Endothelial cell of umbilical vein (primary cell): ENCODE results near the gene LILRA2. TPM values are rescaled to one million over a fixed set of nuclear protein-coding genes. Genes with fewer than 3 reads are reported as not detected.
"Not testable (repeated sequence)": the region's sequence is repeated elsewhere in the genome, so short reads cannot be mapped to it uniquely, and the experiment has no call there.

Experiments used
- BruUV-seq: library from RNA; stranded (reverse); fragments of 400-500 nt; replicated peaks from 2 replicates; lab custom pipeline; 2021; lab: Mats Ljungman, UMichigan
- CTCF ChIA-PET: fragments of 300-600, 350-600 bp; sonication (Branson Sonifier 250); formaldehyde crosslinking; loops from one replicate; lab custom pipeline; 2021; ENCODE audit warnings: antibody characterized with exemption, inconsistent platforms; lab: Charles Lee
- POLR2A ChIA-PET: fragments of 300-600, 350-600 bp; sonication (Branson Sonifier 250); formaldehyde crosslinking; loops from one replicate; lab custom pipeline; 2021; ENCODE audit warnings: antibody characterized with exemption, inconsistent platforms; lab: Charles Lee
- DNase-seq: peaks from one replicate; pipeline ENCODE4 v3.0.0-alpha.2; 2011; ENCODE audit warnings: low read depth, low spot score
- FAIRE-seq: peaks from 2 replicates; lab custom pipeline; 2011; peaks lifted over from hg19 to GRCh38; lab: Jason Lieb, UNC
- H2AFZ ChIP-seq: 2 replicates; pipeline ENCODE4 v1.6.0; 2012; ENCODE audit warnings: low read depth, low read length, control low read depth, inconsistent platforms
- H3K27ac ChIP-seq: 2 replicates; pipeline ENCODE4 v1.5.1; 2011; ENCODE audit warnings: low read depth, mild to moderate bottlenecking, control low read depth, low read length, moderate library complexity; ENCODE audit not compliant: insufficient read depth
- H3K27me3 ChIP-seq, 2 experiments: 2 replicates each; pipeline versions ENCODE4 v1.6.0 to v1.6.1; 2011; ENCODE audit warnings: low read length in 2 of 2, mixed read lengths in 1 of 2; ENCODE audit not compliant: control insufficient read depth in 2 of 2, insufficient read depth in 2 of 2
- H3K36me3 ChIP-seq, 2 experiments: 2 replicates in 1 of 2; 3 replicates in 1 of 2; pipeline ENCODE4 v1.5.1; 2011; ENCODE audit warnings: low read length in 2 of 2, mild to moderate bottlenecking in 1 of 2, moderate library complexity in 1 of 2; ENCODE audit not compliant: control insufficient read depth in 2 of 2, insufficient read depth in 2 of 2; ENCODE audit errors: extremely low read depth in 1 of 2
- H3K4me1 ChIP-seq: 3 replicates; pipeline ENCODE4 v1.5.1; 2011; ENCODE audit warnings: mild to moderate bottlenecking, low read length; ENCODE audit not compliant: control insufficient read depth, insufficient read depth; ENCODE audit errors: extremely low read depth
- H3K4me2 ChIP-seq: 2 replicates; pipeline ENCODE4 v1.6.1; 2011; ENCODE audit warnings: low read length, control low read depth, mixed read lengths; ENCODE audit not compliant: insufficient read depth
- H3K4me3 ChIP-seq, 3 experiments: fragments of 200-600 bp in 1 of 3; sonication (generic), shearing (Covaris generic) in 1 of 3; replicated peaks in 1 of 3; 2 replicates each; pipeline ENCODE4 v1.5.1; 2011 to 2016; ENCODE audit warnings: control low read depth in 3 of 3, low read length in 3 of 3, mild to moderate bottlenecking in 2 of 3, inconsistent platforms in 1 of 3, low read depth in 1 of 3, moderate library complexity in 1 of 3; ENCODE audit not compliant: insufficient read depth in 1 of 3
- H3K79me2 ChIP-seq: 2 replicates; pipeline ENCODE4 v1.6.0; 2012; ENCODE audit warnings: low read length, inconsistent platforms; ENCODE audit not compliant: control insufficient read depth, insufficient read depth
- H3K9ac ChIP-seq: replicated peaks from 2 replicates; pipeline ENCODE3; 2011; ENCODE audit warnings: low read length, control low read depth; ENCODE audit not compliant: insufficient read depth; ENCODE audit errors: extremely low read depth
- H3K9me1 ChIP-seq: replicated peaks from 3 replicates; pipeline ENCODE4 v1.6.0; 2011; ENCODE audit warnings: mild to moderate bottlenecking, low read length; ENCODE audit not compliant: control insufficient read depth, insufficient read depth; ENCODE audit errors: extremely low read depth
- H3K9me3 ChIP-seq: replicated peaks from 2 replicates; pipeline ENCODE4 v1.5.1; 2012; ENCODE audit warnings: low read length, inconsistent platforms; ENCODE audit not compliant: control insufficient read depth, insufficient read depth
- H4K20me1 ChIP-seq: replicated peaks from 2 replicates; pipeline ENCODE3; 2011; ENCODE audit warnings: mild to moderate bottlenecking, low read length; ENCODE audit not compliant: control insufficient read depth, insufficient read depth; ENCODE audit errors: extremely low read depth
- CTCF ChIP-seq, 2 donors: IDR thresholded peaks; 1 replicate in 1 of 2; 2 replicates in 1 of 2; pipeline ENCODE4 v1.5.1; 2011; ENCODE audit warnings: low read length in 2 of 2, mild to moderate bottlenecking in 2 of 2, moderate library complexity in 2 of 2, control low read depth in 1 of 2, inconsistent platforms in 1 of 2, low read depth in 1 of 2; ENCODE audit not compliant: insufficient read depth in 1 of 2; ENCODE audit errors: extremely low read depth in 1 of 2
- EZH2 ChIP-seq: IDR thresholded peaks from 2 replicates; pipeline ENCODE4 v1.6.1; 2012; ENCODE audit warnings: borderline replicate concordance, low read depth, mild to moderate bottlenecking, moderate library complexity, low read length, inconsistent platforms; ENCODE audit not compliant: severe bottlenecking
- FOS ChIP-seq: IDR thresholded peaks from 2 replicates; pipeline ENCODE4 v1.6.1; 2011; ENCODE audit warnings: mild to moderate bottlenecking, low read length, moderate library complexity, borderline replicate concordance; ENCODE audit not compliant: insufficient read depth
- GATA2 ChIP-seq: IDR thresholded peaks from 2 replicates; pipeline ENCODE4 v1.7.0; 2011; ENCODE audit warnings: low read depth, mild to moderate bottlenecking, moderate library complexity, mixed read lengths, low read length; ENCODE audit not compliant: insufficient read length, insufficient read depth
- JUN ChIP-seq: IDR thresholded peaks from 2 replicates; pipeline ENCODE4 v1.6.1; 2011; ENCODE audit warnings: borderline replicate concordance, low read depth; ENCODE audit not compliant: insufficient read length, insufficient read depth
- MAX ChIP-seq: IDR thresholded peaks from 2 replicates; pipeline ENCODE4 v1.6.1; 2011; ENCODE audit not compliant: insufficient read depth, insufficient read length
- MYC ChIP-seq: IDR thresholded peaks from one replicate; pipeline ENCODE4 v1.6.1; 2011; ENCODE audit warnings: mild to moderate bottlenecking, low read depth, low read length
- POLR2A ChIP-seq: IDR thresholded peaks from 2 replicates; pipeline ENCODE4 v1.6.1; 2012; ENCODE audit warnings: low read depth, mild to moderate bottlenecking, control low read depth, low read length
- POLR2AphosphoS5 ChIP-seq: IDR thresholded peaks from 2 replicates; pipeline ENCODE4 v1.6.1; 2012; ENCODE audit warnings: low read depth, mild to moderate bottlenecking, control low read depth, low read length, moderate library complexity; ENCODE audit not compliant: insufficient read depth
- dilution Hi-C: fragments of 300-500 bp; cut with MboI; formaldehyde crosslinking; loops from one replicate; pipeline ENCODE4 v1.15.0; 2019; ENCODE audit warnings: low sequenced_read_pairs; ENCODE audit not compliant: extremely low pct_ligation_motif_present
- intact Hi-C: fragments of 100-400 bp; cut with micrococcal nuclease; formaldehyde crosslinking; loops from one replicate; pipeline ENCODE4 v1.10.0; 2022
- polyA plus RNA-seq, 4 experiments: library from polyadenylated mRNA; depleted of rRNA in 3 of 4; stranded (reverse) in 3 of 4; unstranded in 1 of 4; fragments of >200 nt; gene quantifications; 2 replicates each; pipeline versions ENCODE4 v1.2.1 to v1.2.3, GENCODE V29; 2011 to 2012; ENCODE audit warnings: missing spikeins in 1 of 4
- total RNA-seq: library from RNA; stranded (reverse); gene quantifications from 2 replicates; pipeline ENCODE4 v1.2.3, GENCODE V29; 2021

The LILRA2 gene
- total and polyA plus RNA-seq, 2 donors (not counting 3 experiments of a cell fraction or from before 2014, with no cell fraction given), result not detected

- POLR2A ChIA-PET, H3K4me3 ChIP-seq, H3K36me3 ChIP-seq, intact Hi-C loops, BruUV-seq, CTCF ChIA-PET, H3K4me1 ChIP-seq, dilution Hi-C loops, FAIRE-seq, H4K20me1 ChIP-seq, H3K79me2 ChIP-seq, H3K9me3 ChIP-seq, H2AFZ ChIP-seq, DNase-seq, H3K27ac ChIP-seq, H3K4me2 ChIP-seq, H3K9me1 ChIP-seq, H3K27me3 ChIP-seq, H3K9ac ChIP-seq: not testable (repeated sequence)
Observed at GRCh38 chr19:54593931-54594626, 20.5 kb downstream of the LILRA2 start.

- H3K27me3 ChIP-seq, result no peaks in the 10 kb centered on the region
- H3K4me3 ChIP-seq, result no peak overlapping the region
- no peak overlapping the region for H2AFZ ChIP-seq
- no peaks in the 10 kb centered on the region for H3K9me3 ChIP-seq
- no peaks in the 10 kb centered on the region for H3K36me3 ChIP-seq
- no peak overlapping the region for H3K4me2 ChIP-seq
- BruUV-seq, result no TSS peak
- H4K20me1 ChIP-seq, result no peaks in the 10 kb centered on the region
- ChIA-PET CTCF (no interaction called here), POLR2A (no interaction called here)
- intact Hi-C loops, result no loop called here
- no peaks in the 10 kb centered on the region for H3K9me1 ChIP-seq
- no peak for FAIRE-seq
- no peak overlapping the region for H3K9ac ChIP-seq
- H3K27ac ChIP-seq, result no peak overlapping the region
- dilution Hi-C loops, result no loop called here
- TF ChIP-seq FOS (no peak), POLR2AphosphoS5 (no peak), EZH2 (no peak), MYC (no peak), CTCF (IDR thresholded peaks at IDR 0.05; ENCODE audit: extremely low read depth in 1 of 2, insufficient read depth in 1 of 2, low read depth in 1 of 2, low read length in 2 of 2) (no peak), GATA2 (no peak), POLR2A (no peak), JUN (no peak), MAX (no peak)
- H3K4me1 ChIP-seq, result no peaks in the 10 kb centered on the region
- DNase-seq, result no peak
- H3K79me2 ChIP-seq, result no peaks in the 10 kb centered on the region
Observed at GRCh38 chr19:54594737-54595136, 21.1 kb downstream of the LILRA2 start.
